Astrocyte (in vitro differentiated cells and primary cell): ENCODE measurements around the gene SCUBE3.

Experiments used
- EZH2 ChIP-seq: IDR thresholded peaks from 2 replicates; pipeline ENCODE4 v1.6.1; 2012; ENCODE audit warnings: mild to moderate bottlenecking, low read length, inconsistent platforms; ENCODE audit not compliant: insufficient read depth
- TF ChIP-seq, protein P1 (sequence below): IDR thresholded peaks from 2 replicates; pipeline ENCODE4 v1.5.1; 2011; ENCODE audit warnings: low read depth, mild to moderate bottlenecking, inconsistent platforms, low read length, moderate library complexity; ENCODE audit not compliant: insufficient read depth

GRCh38 chr6:35179901-35180535 is 33.7 kb upstream of the SCUBE3 start:
- TF ChIP-seq, protein P1, sequence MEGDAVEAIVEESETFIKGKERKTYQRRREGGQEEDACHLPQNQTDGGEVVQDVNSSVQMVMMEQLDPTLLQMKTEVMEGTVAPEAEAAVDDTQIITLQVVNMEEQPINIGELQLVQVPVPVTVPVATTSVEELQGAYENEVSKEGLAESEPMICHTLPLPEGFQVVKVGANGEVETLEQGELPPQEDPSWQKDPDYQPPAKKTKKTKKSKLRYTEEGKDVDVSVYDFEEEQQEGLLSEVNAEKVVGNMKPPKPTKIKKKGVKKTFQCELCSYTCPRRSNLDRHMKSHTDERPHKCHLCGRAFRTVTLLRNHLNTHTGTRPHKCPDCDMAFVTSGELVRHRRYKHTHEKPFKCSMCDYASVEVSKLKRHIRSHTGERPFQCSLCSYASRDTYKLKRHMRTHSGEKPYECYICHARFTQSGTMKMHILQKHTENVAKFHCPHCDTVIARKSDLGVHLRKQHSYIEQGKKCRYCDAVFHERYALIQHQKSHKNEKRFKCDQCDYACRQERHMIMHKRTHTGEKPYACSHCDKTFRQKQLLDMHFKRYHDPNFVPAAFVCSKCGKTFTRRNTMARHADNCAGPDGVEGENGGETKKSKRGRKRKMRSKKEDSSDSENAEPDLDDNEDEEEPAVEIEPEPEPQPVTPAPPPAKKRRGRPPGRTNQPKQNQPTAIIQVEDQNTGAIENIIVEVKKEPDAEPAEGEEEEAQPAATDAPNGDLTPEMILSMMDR, result no peak
- no peak for TF ChIP-seq EZH2
